Transverse colon (tissue), 4 donors: ENCODE data around the gene MICAL1. TPM values are rescaled to one million over a fixed set of nuclear protein-coding genes. Genes with fewer than 3 reads are reported as not detected.
A peak's percentile ranks its signal among the peaks of the same experiment; 100 is the strongest.

ENCODE experiments used
- DNase-seq: peaks from one replicate; pipeline ENCODE4 v3.0.0-alpha.2; 2019
- H3K27ac ChIP-seq, 4 donors: fragments of 200-600 bp; sonication (generic); 2 replicates each; pipeline ENCODE4 v1.5.1; 2016 to 2018; ENCODE audit warnings: inconsistent platforms in 4 of 4
- H3K27me3 ChIP-seq: fragments of 200-600 bp; sonication (generic); 2 replicates; pipeline ENCODE4 v1.5.1; 2017; ENCODE audit warnings: inconsistent platforms
- H3K36me3 ChIP-seq, 4 donors: fragments of 200-600 bp; sonication (generic); 2 replicates each; pipeline ENCODE4 v1.5.1; 2017 to 2019; ENCODE audit warnings: inconsistent platforms in 4 of 4
- H3K4me1 ChIP-seq, 4 donors: fragments of 200-600 bp; sonication (generic); 2 replicates each; pipeline ENCODE4 v1.5.1; 2017 to 2020; ENCODE audit warnings: inconsistent platforms in 4 of 4
- H3K4me3 ChIP-seq, 4 donors: fragments of 200-600 bp; sonication (generic); 1 replicate in 1 of 4; 2 replicates in 3 of 4; pipeline versions ENCODE4 v1.5.1 to v1.6.1; 2017 to 2019; ENCODE audit warnings: inconsistent platforms in 4 of 4
- H3K9me3 ChIP-seq, 2 donors: fragments of 200-600 bp; sonication (generic); 2 replicates each; pipeline ENCODE4 v1.5.1; 2017 to 2019; ENCODE audit warnings: inconsistent platforms in 2 of 2
- EP300 ChIP-seq: sonication (generic); formaldehyde crosslinking; IDR thresholded peaks from one replicate; pipeline ENCODE4 v1.6.1; 2017; ENCODE audit warnings: antibody characterized with exemption, low read depth
- POLR2A ChIP-seq: fragments of 450-650 bp; IDR thresholded peaks from one replicate; pipeline ENCODE4 v1.6.1; 2016; ENCODE audit warnings: antibody characterized with exemption, mild to moderate bottlenecking, moderate library complexity
- POLR2AphosphoS5 ChIP-seq, 3 donors: sonication (generic); formaldehyde crosslinking; IDR thresholded peaks; one replicate each; pipeline ENCODE4 v1.6.1; 2016; ENCODE audit warnings: antibody characterized with exemption in 3 of 3
- WGBS, 2 donors: methylation state at CpG; one replicate each; pipeline ENCODE4 v1.1.5; 2018; ENCODE audit warnings: low coverage in 1 of 2; 5-methylcytosine and 5-hydroxymethylcytosine counted together
- in situ Hi-C, 4 donors: fragments of 200-750 bp; cut with MboI; loops; one replicate each; pipeline versions ENCODE4 v1.15.0 to v1.15.1; 2017; ENCODE audit warnings: low sequenced_read_pairs in 3 of 4, low pct_ligation_motif_present in 1 of 4, low pct_unique_long_range_greater_than_20kb in 1 of 4
- intact Hi-C: fragments of 100-400 bp; cut with DNase I; formaldehyde crosslinking; loops from one replicate; pipeline ENCODE4 v1.15.1; 2023; ENCODE audit warnings: low total_unique reads
- total RNA-seq, 4 donors: library from RNA; depleted of rRNA; stranded (reverse); fragments of >200 nt; gene quantifications; one replicate each; pipeline ENCODE4 v1.1.0, GENCODE V29; 2016
- TF ChIP-seq, protein P1 (sequence below), 5 experiments: fragments of 200-600 bp in 3 of 5; fragments of 450-650 bp in 2 of 5; sonication (generic) in 3 of 5; IDR thresholded peaks; 1 replicate in 2 of 5; 2 replicates in 3 of 5; pipeline ENCODE4 v1.5.1; 2016 to 2017; ENCODE audit warnings: antibody characterized with exemption in 5 of 5, inconsistent platforms in 3 of 5, mild to moderate bottlenecking in 2 of 5, moderate library complexity in 1 of 5

MICAL1 gene
- total RNA-seq, 4 donors from 2014 or later: 85.3 to 241 (median 121) TPM

DNA sequence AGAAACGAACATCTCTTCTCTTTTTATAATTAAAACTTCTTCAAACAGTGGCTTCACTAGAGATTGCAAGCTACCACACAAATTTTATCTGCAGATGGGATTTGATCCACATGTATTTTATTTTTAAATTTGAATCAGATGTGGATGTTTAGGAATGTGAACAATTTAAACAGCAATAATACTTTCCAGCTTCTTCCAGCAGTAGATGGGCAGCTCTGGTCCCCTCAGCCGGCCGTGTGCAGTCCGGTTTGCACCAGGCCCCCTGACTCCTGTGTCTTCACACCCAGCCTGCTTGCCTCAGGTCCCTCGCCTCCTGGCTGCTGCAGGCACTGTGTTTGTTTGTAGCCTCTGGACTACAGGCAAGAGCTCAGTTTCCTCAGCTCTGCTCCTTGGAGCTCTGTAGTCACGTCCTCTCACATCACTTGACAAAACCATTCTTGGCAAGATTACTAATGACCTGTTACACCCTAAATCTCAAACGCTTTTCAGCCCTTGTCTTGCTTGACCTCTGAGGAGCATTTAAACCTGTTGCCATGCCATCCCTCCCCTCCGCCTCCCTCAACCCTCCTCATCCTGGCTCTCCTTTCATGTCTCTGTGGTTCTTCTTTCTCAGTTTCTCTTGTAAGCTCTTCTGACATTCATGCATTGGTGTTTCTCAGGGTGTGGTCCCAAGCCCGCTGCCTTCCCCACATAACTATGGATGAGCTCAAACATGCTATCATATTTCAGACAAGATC is 40.6 kb upstream of the MICAL1 start:
- in situ Hi-C loops: no loop called here
- intact Hi-C loops: no loop called here

DNA sequence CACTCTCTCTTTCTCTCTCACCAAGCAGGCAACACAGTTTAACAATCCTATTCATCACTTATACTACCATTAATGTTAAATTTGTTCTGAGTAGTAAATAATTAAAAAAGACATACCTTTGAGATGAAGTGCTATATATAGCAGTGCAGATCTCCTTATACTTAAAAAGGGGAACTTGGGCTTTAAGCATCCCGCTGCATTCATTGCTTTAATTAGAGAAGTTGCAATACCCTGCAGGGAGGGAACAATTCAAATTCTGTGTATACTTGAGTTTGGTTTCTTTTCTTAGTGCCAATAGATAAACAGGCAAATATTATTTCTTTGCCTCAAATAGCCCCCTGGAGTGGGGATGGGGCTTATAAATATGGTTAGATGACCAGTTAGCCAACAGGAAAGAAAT is 38.3 kb upstream of the MICAL1 start:
- no peaks in the 10 kb centered on the region for H3K4me1 ChIP-seq
- intact Hi-C loops: no loop called here
- no peak overlapping the region for H3K4me3 ChIP-seq
- H3K36me3 ChIP-seq: no peaks in the 10 kb centered on the region
- WGBS, 2 donors: 84 to 90% methylated on average over 1 of the region's 1 CpG
- no peaks in the 10 kb centered on the region for H3K9me3 ChIP-seq
- in situ Hi-C loops: no loop called here
- no peak overlapping the region for H3K27ac ChIP-seq
- H3K27me3 ChIP-seq: no peaks in the 10 kb centered on the region
- TF ChIP-seq, protein P1, sequence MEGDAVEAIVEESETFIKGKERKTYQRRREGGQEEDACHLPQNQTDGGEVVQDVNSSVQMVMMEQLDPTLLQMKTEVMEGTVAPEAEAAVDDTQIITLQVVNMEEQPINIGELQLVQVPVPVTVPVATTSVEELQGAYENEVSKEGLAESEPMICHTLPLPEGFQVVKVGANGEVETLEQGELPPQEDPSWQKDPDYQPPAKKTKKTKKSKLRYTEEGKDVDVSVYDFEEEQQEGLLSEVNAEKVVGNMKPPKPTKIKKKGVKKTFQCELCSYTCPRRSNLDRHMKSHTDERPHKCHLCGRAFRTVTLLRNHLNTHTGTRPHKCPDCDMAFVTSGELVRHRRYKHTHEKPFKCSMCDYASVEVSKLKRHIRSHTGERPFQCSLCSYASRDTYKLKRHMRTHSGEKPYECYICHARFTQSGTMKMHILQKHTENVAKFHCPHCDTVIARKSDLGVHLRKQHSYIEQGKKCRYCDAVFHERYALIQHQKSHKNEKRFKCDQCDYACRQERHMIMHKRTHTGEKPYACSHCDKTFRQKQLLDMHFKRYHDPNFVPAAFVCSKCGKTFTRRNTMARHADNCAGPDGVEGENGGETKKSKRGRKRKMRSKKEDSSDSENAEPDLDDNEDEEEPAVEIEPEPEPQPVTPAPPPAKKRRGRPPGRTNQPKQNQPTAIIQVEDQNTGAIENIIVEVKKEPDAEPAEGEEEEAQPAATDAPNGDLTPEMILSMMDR (IDR thresholded peaks at IDR 0.05): no peak
- TF ChIP-seq POLR2AphosphoS5 (IDR thresholded peaks at IDR 0.05): no peak
- no peak for DNase-seq

More for the DNA sequence above, 40.6 kb upstream of the MICAL1 start:
- no peaks in the 10 kb centered on the region for H3K4me1 ChIP-seq
- no peak overlapping the region for H3K27ac ChIP-seq
- no peak overlapping the region for H3K4me3 ChIP-seq
- 81% methylated on average over 4 to 9 of the region's 9 CpGs for WGBS, 2 donors
- no peaks in the 10 kb centered on the region for H3K36me3 ChIP-seq
- no peak for TF ChIP-seq POLR2A
- TF ChIP-seq, protein P1 (IDR thresholded peaks at IDR 0.05): no peak
- no peak for TF ChIP-seq EP300
- no peak for TF ChIP-seq POLR2AphosphoS5 (IDR thresholded peaks at IDR 0.05)
- no peak for DNase-seq
- H3K9me3 ChIP-seq: no peaks in the 10 kb centered on the region
- H3K27me3 ChIP-seq: no peaks in the 10 kb centered on the region

DNA sequence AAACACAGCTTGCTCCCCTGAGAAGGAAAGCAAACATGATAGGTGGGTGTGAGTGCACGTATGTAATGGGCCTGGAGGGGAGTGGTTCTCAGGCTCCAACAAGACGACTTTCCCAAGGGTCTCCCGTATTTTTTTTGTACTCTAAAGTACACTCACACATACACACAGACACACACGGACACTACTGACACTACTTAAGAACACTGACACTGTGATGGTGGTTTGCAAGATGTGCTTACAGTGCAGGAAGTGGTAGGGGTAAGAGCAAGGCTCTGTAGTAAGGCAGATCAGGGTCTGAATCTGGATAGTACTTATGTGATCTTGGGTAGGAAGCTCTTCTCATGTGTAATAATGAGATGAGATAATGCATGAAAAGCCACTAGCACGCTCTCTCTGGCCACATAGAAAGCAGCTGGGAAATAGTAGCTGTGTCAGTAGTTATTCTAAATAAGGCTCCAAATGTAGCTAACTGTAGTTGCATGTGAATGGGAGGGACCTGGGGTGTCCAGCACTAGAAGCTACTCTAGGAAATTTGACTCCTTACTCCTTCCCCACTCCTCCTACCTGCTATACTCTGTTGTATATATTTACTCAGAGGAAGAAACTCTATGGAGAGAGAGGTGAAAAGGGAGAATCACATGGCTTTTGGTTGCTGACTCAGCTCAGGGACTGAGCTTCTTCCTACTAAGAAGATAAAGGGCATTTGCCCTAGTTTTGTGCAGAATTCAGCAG is 35.8 kb upstream of the MICAL1 start:
- WGBS, 2 donors: 55 to 59% methylated on average over 3 to 5 of the region's 5 CpGs
- no peaks in the 10 kb centered on the region for H3K4me1 ChIP-seq
- intact Hi-C loops (no loop called here), in situ Hi-C loops (no loop called here)
- H3K9me3 ChIP-seq: no peaks in the 10 kb centered on the region
- H3K4me3 ChIP-seq: no peak overlapping the region
- TF ChIP-seq POLR2A (no peak), EP300 (no peak), POLR2AphosphoS5 (IDR thresholded peaks at IDR 0.05) (no peak)
- TF ChIP-seq, protein P1 (IDR thresholded peaks at IDR 0.05): no peak
- H3K27me3 ChIP-seq: no peaks in the 10 kb centered on the region
- peak overlapping the region in 1 of 4 donors; percentile 20 for H3K27ac ChIP-seq
- no peaks in the 10 kb centered on the region for H3K36me3 ChIP-seq
- no peak for DNase-seq

DNA sequence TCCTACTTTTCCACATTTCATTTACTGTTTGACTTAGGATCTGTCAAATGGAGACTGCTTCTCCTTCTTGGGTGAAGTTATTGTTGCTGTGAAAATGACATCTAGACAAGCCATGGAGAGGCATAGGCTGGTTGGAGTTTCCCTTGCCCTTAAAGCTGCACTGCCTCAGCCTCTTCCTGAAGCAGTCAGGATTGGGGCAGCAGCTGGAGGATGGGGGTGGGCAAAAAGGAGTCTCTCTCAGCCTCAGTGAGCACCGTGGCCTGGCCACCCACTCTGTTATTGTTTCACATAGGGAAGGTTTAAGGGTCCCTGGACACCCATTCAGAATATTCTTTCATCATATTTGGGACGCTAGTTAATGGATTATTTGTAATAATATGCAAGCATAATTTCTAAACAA is 35.1 kb upstream of the MICAL1 start:
- TF ChIP-seq EP300: no peak
- TF ChIP-seq, protein P1 (IDR thresholded peaks at IDR 0.05): no peak
- no peak for TF ChIP-seq POLR2AphosphoS5 (IDR thresholded peaks at IDR 0.05)
- TF ChIP-seq POLR2A: no peak
- in situ Hi-C loops (no loop called here), intact Hi-C loops (no loop called here)
- 60% methylated on average over 2 of the region's 2 CpGs; no CpG with 5 or more reads in 1 of the 2 donors for WGBS, 2 donors
- no peak for DNase-seq
- no peaks in the 10 kb centered on the region for H3K36me3 ChIP-seq
- H3K4me3 ChIP-seq: no peak overlapping the region
- peaks cover 0 to 2% (median under 1%) of the 10 kb centered on the region in 4 donors for H3K4me1 ChIP-seq
- no peaks in the 10 kb centered on the region for H3K27me3 ChIP-seq
- no peaks in the 10 kb centered on the region for H3K9me3 ChIP-seq
- no peak overlapping the region for H3K27ac ChIP-seq
